Caki2 (cell line): Measurements from ENCODE around the gene IFNA2. TPM values are rescaled to one million over a fixed set of nuclear protein-coding genes. Genes with fewer than 3 reads are reported as not detected.
"Not testable (repeated sequence)": the region's sequence is repeated elsewhere in the genome, so short reads cannot be mapped to it uniquely, and the experiment has no call there.

Experiments used
- DNase-seq: peaks from one replicate; pipeline ENCODE4 v3.0.0-alpha.2; 2015; ENCODE audit warnings: low read depth
- in situ Hi-C: cut with HindIII; loops from 2 replicates; pipeline ENCODE4 v1.10.0; 2016; ENCODE audit warnings: low sequenced_read_pairs, low pct_unique_long_range_greater_than_20kb, mixed read lengths
- total RNA-seq: library from RNA; depleted of rRNA; stranded (reverse); fragments of >200 nt; shearing (Covaris generic); gene quantifications from 2 replicates; pipeline ENCODE4 v1.2.3, GENCODE V29; 2014; ENCODE audit warnings: low replicate concordance

IFNA2 gene
- total RNA-seq, 1 experiment from 2014 or later: not detected

DNA sequence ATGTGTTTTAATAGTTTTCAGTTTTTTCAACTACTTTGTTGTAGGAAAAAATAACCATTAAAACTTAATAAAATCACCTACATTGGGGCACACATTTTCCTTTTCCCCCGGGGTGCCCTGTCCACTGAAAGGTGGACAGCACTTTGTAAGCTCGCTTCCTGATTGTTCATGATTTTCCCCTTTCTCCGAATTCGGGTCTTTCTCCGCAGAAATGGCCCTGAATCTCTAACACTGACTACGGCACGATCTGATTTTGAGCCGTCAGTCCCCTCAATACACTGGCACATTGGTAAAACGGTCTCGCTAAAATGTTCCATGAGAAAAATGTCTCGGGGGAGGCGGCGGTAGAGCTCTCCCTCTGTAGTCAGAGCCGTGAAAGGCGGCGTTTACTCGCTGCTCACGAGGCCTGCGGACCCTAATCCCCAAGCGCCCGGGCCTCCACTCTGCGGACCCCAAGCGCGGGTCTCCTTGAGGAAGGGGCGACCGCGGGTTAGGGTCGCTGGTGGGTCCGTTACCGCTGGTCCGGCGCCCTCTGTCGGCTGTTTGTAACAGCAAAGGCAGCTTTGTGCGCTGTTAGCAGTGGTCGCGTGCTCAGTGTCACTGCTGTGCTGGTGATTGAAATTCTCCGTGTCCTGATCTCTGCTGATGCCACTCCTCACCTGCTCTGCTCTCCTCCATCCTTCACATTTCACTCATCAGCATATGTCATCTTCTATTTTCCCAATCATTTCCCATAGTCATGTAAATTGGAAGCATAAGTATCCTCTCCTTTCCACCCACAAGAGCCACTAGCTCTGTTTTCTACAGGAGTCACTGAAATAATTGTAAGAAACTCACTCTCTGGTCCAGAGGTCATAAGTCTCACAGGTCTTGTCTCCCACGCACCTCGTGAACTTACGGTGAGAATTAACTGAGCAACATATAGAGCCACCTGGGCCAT is 10.8 kb upstream of the IFNA2 start:
- DNase-seq: peak; percentile 47

DNA sequence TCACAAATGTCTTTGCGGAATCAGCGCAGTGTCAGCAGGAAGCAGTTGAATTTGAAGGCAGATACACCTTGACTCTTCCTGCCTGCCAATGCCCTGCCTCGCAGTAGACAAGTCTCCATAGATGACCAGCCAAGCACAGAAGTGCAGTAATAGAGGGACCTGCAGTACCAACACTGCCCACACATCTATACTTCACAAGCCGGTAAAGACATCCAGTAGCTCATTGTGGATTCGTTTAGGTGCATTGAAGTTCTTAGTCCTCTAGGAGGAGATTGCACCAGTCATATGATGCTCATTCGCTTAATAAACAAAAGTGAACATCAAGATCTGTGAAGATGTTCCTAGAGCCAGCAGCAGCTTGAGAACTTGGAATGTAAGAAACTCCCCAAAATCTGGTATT is 7.1 kb upstream of the IFNA2 start:
- in situ Hi-C loops: no loop called here
- peak; percentile 55 for DNase-seq

More for the DNA sequence above, 10.8 kb upstream of the IFNA2 start:
- in situ Hi-C loops: no loop called here

DNA sequence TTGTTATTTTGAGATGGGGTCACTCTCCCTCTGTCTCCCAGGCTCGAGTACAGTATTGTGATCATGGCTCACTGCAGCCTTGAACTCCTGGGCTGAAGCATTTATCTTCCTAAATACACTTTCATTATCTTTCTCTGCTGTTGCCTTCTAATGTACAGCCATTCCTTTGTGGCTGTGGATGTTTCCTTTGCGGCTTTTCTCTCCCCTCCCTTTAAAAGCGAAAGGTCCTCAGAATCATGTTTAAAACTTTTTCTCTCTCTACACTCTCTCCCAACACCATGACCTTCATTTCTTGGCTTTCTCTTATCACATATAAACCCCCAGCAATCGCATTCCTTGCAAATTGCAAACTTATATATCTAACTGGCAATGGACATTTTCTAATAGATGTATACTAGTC is 1.6 kb downstream of the IFNA2 start:
- no peak for DNase-seq
- in situ Hi-C loops: no loop called here

DNA sequence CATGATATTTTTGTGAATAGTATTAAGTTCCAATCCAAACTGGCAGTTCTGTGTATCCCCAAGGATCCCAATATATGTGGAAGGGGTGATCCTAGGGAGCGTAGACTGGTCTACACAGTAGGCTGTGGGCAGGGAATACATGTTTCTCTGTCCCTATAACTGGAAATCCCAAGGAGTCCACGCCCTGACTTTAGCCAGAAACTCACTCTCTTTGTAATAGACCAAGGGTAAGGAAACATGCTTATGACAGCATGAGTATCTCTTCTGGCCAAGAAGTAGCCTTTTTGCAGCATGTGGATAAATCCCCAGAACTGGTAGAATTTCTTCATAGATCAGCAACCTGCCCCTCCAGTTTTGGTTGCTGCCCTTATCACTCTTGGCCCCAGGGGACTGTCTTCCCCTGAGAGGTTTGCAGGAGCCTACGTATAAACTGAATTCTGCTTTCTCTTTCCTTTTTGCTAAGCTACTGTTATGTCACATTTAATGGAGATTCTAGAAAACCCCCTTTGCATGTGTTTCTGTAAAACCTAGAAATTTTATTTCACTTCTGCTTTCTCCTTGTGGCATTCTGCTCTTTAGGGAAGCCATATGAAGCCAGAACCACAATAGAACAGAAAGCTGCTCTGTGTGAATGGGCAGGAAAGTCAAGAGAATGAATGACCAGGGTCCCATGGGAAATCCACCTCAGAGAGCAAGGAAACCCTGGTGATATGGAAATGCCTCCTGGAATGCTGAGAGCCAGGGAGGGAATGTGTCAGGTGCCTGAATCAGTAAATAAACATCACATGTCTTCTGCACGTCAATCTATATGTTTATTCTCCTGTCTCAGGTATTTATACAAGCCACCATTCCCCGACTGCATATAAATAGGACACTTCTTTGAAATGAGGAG is 3.5 kb downstream of the IFNA2 start:
- in situ Hi-C loops: no loop called here
- DNase-seq: peak; percentile 43

DNA sequence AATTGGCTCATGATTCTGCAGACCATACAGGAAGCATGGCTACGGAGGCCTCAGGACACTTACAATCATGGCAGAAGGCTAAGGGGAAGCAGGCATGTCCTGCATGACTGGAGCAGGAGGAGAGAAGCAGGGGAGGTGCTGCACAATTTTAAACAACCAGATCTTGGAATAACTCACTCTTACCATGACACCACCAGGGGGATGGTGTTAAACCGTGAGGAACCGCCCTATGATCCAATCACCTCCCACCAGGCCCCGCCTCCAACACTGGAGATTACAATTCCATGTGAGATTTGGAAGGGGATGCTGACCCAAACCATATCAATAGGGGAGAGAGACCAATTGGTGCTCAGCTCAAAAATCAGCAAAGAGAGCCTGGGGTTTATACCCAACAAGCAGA is 13.7 kb downstream of the IFNA2 start:
- in situ Hi-C loops: not testable (repeated sequence)

DNA sequence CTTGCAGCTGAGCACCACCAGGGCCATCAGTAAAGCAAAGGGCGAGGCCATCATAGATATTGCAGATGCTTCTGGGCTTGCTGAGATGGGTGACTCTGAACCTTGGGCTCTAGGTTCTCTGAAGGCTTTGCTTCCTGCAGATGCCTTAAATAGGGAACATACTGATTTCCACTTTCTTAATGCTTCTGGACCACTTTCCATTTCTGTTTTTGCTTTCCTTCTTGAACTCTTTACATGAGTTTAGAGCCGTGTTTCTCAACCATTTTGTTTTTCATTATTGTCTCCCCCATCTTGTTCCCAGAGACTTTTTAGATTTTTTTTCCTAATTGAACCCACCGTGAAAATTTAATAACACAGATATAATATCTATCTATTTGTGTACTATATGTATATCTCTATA is 17.2 kb downstream of the IFNA2 start, which contains the start of gene IFNA13:
Gene IFNA13, minus strand, starts transcription at position 101 of the 400 bp plus-strand sequence. Its CDS starts 47 bp downstream, at position 54.
- DNase-seq: no peak
- in situ Hi-C loops: no loop called here

More for the DNA sequence above, 13.7 kb downstream of the IFNA2 start:
- DNase-seq: not testable (repeated sequence)

DNA sequence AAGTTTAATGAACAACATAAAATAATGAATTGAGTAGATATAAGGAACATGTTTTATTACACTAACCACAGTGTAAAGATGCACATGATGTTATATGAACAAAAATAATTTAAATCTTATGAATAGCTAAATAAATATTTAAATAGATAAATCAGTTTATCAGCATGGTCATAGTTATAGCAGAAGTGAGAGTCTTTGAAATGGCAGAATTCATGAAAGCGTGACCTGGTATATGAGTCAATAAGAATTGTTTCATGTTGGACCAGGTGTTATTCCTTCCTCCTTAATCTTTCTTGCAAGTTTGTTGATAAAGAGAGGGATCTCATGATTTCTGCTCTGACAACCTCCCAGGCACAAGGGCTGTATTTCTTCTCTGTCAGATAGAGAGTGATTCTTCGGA is 18.0 kb downstream of the IFNA2 start:
- in situ Hi-C loops, DNase-seq: not testable (repeated sequence)

DNA sequence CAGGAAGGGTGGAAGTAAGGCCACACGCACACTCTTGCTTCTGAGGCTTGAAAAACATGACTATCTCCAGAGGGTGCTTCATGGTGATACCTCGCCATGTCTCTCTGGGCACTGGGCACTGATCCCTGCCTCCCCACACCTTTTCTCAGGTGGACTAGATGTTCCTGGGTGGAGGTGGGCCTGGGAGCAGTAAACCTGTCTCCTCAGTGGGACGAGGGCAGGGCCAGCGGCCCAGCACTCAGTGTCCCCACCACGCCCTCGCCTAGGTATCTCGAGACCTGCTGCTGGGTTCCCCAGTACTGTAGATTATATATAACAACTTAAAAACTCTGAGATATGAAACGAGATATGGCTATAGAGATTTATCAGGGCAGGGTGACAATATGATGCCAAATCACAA is 22.9 kb downstream of the IFNA2 start:
- in situ Hi-C loops: no loop called here
- DNase-seq: no peak

DNA sequence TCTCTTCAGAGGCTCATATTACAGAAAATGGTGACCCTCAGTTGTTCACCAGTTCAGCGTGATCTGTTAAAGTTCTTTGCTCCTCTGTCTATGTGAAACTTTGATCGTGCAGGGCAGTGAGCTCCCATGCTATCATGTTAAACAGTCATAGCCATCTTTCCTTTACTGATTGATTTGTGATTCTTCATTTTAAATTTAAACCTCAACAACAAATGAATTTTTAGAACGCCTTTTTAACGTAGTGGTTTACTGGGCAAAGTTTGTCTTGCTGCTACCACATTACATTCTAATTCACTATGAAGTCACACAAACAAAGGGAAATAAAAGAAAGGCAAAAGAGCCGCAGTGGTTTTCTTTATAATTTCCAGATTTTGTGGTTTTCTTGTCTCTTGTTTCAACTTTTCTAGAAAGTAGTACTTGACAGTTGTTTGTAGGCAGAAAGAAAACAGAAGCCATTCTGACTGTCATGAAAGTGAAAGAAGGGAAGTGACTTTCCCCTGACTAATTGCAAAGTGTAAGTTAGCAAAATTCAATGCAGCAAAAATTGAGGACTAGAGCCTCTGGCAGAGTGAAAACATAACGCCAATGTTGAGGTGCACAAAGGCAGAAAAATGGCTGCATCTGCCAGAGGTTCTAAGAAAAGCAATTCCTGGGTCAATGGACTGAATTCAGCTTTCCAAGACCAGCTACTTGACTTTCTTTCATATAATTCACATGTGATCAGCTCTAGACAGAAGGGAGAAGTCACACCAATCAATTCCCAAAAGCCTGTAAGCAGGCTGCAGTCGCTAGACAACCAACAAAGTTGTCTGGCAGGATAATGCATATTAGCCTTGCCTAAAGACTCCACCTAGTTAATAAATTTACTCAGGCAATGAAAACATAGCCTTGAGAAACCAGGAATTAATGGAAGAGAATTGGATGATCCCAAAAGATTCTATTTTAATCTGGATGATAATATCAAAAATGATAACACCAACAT is 27.4 kb downstream of the IFNA2 start:
- DNase-seq: no peak
- in situ Hi-C loops: no loop called here

DNA sequence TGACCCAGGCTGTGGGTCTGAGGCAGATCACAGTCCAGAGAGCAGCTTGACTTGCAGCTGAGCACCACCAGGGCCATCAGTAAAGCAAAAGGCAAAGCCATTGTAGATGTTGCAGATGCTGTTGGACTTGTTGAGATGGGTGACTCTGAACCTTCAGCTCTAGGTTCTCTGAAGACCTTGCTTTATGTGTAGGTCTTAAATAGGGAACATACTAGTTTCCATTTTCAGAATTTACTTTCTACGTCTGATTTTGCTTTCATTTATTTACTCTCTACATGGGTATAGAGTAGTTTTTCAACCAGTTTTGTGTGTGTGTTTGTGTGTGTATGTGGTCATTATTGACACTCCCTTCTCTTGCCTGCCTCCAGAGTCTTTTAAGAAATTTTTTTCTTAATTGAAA is 34.4 kb downstream of the IFNA2 start, which contains the start of gene IFNA6:
Gene IFNA6, minus strand, starts transcription at position 101 of the 400 bp plus-strand sequence. Its CDS starts 0 bp downstream, at position 101.
- in situ Hi-C loops: no loop called here
- no peak for DNase-seq

DNA sequence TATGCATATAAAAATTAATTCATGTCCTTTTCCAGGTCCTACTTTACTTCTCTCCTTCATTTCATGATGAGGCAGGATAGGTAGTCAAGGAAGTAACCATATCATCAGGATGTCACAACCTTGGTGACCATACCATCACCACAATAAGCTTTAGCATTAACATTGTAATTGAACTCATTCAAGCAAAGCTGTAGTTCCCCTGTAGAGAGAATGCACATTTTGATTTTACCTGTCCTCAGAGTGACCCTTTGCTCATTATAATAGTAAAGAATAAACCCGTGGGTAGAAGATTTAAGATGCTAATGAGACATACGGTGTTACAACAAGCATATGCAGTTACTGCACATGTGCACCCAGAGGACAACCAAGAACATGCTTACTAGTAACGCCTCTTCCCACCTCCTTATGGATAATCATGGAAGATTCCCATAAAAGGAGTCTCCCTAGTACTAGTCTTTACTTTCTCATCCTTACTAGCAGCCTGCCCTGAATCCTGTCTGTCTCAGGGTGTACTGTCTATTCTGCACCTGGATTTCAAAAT is 36.7 kb downstream of the IFNA2 start:
- DNase-seq: no peak
- in situ Hi-C loops: loop anchor here (25.0 kb wide), 1 partner anchor 214 kb away; no protein-coding TSS in a partner anchor

DNA sequence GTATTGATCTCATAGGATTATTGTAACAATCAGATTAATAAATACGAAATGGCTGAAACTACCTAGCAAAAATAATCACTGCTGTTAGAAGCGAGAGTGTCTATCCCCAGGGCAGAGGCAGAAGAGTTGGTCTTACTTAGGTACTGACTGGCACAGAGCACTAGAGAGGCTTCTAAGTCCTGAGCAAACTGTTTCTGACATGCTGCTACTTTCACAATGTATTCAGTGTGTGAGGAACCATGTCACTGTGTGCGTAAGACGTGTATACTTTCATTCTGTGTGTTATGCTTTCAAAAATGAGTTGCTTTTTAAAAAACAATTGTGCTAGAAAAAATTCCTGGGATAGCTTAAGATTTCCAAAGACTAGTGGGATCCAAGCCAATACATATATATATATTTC is 44.5 kb downstream of the IFNA2 start:
- in situ Hi-C loops: loop anchor here (25.0 kb wide), 1 partner anchor 222 kb away; no protein-coding TSS in a partner anchor
- DNase-seq: no peak

DNA sequence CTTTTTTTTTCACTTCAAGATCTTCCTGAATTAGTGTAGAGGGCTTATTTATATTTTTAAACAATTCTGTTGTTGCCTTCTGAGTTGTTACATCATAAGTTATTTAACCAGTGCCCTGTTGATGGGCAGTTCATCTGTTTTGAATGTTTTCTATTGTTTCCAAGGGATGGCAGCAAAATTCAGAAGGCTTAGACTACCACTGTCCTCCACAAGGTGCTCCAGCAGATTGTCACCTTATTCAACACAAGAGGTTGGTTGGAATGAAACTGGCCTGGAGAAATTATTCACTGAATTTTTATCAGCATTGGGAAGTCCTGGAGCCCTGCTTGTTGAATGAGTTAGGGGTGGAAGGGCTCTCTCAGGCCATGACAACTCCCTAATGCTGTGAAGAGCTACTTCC is 48.7 kb downstream of the IFNA2 start:
- in situ Hi-C loops: loop anchor here (10.0 to 25.0 kb wide), 2 partner anchors 226 to 448 kb away; no protein-coding TSS in a partner anchor
- no peak for DNase-seq

DNA sequence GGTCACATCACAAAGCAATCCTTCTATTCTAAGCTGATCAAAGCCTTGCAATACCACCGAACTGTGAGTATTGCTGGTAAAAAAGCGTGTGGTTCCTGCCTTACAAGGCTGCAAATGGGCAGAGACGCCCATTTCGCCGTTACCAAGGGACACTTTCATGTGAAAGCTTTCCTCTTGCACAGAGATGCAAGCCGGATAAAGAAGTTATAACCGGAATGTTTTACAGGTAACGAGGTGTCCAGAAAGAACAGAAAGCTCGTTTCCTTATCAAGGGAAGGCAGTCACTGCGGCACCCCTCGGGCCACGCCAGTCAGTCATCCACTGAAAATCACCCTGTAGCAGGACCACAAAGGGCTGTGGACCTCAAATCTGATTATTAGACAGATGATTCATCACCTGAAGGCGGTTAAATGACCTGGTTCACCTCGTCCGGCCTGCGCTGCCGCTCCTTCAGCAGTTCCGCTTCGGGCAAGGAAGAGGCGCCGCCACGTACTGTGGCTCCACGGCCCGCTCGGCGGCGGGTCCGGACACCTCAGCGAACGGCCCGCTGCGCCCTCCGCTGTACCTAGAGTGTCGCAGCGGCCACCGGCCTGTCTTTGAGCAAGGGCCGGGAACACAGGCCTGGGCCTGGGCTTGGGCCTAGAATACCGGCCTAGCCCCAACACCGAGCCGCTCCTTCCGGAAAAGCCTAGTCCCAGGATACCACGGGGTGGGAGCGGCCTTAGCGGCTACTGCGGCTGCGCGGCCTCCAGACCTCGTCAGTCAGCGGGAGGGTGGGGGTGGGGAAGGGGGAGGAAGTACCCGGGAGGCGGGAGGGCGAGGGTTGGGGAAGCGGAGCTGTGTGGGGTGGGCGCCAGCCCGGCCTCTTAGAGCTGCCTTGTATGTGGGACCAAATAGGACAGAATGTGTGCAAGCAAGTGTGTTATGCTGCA is 50.2 kb downstream of the IFNA2 start, which contains the start of gene KLHL9:
Gene KLHL9, minus strand, starts transcription at position 704 of the 932 bp plus-strand sequence. Its CDS starts 545 bp downstream, at position 159.
- peak; percentile 77 for DNase-seq
- in situ Hi-C loops: loop anchor here (10.0 to 25.0 kb wide), 2 partner anchors 227 to 450 kb away; no protein-coding TSS in a partner anchor
